Measurements from ENCODE around the gene INSL6. TPM values are rescaled to one million over a fixed set of nuclear protein-coding genes. Genes with fewer than 3 reads are reported as not detected.

INSL6 gene
- not detected in 5 replicates for total RNA-seq (2022; extraction: Qiagen RNA extraction)

DNA sequence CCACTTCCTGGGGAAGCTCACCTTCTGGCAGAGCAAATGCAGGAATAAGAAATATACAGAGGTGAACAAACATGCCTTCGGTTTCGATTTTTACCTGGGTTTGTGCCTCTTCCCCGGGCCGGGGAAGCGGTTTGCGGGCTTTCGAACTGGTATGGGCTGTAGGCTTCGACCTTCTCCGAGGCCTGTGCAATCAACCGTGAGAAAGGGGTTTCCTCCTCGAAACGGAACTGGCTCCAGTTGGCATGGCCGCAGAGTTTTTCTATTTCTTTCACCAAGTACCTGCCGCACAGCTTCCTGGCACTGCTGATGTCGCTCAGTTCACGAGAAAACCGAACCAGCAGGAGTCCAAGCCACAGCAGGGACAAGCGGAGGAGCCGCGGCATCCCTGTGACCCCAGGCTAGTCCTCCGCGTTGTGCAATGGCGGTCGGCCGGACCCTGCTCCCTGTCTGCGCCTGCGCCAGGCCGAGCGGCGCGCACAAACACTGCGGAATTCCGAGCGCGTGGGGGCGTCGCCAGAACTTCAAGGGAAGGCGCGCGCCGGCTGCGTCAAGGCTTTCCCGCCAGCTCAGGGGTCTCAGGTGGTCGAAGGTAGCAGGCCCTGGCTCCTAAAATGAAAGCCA, at the start of gene INSL6:
Gene INSL6, minus strand, starts transcription at position 420 of the 621 bp plus-strand sequence. Its CDS starts 37 bp downstream, at position 383.

GRCh38 chr9:5231212-5231611, 45.8 kb upstream of the INSL6 start, which contains the start of gene INSL4:
Gene INSL4, plus strand, starts transcription at chr9:5231419. Its CDS starts 105 bp downstream, at chr9:5231524.

Other genes starting within 250 kb of the INSL6 start
- gene JAK2, start 200.4 kb downstream of the INSL6 start, total RNA-seq (2022; extraction: Qiagen RNA extraction) = 2.7 to 4.8 TPM (median 3.9 TPM) in 5 replicates
- gene INSL4, start 45.8 kb upstream of the INSL6 start, total RNA-seq (2022; extraction: Qiagen RNA extraction) = 14.4 to 17.2 TPM (median 16.2 TPM) in 5 replicates
- gene RLN2, start 119.1 kb upstream of the INSL6 start, total RNA-seq (2022; extraction: Qiagen RNA extraction) = 0.13 to 0.28 TPM (median 0.19 TPM) in 5 replicates
- gene RLN1, start 154.2 kb upstream of the INSL6 start, total RNA-seq (2022; extraction: Qiagen RNA extraction) = not detected in 5 replicates